Astrocyte (in vitro differentiated cells and primary cell): ENCODE data around the gene FRMD4A. TPM values are rescaled to one million over a fixed set of nuclear protein-coding genes. Genes with fewer than 3 reads are reported as not detected.

Experiments used
- DNase-seq: peaks from one replicate; pipeline ENCODE4 v3.0.0-alpha.2; 2010; ENCODE audit warnings: low read depth
- FAIRE-seq: peaks from 2 replicates; lab custom pipeline; 2011; peaks lifted over from hg19 to GRCh38; lab: Jason Lieb, UNC
- H2AFZ ChIP-seq: 2 replicates; pipeline ENCODE4 v1.6.0; 2012; ENCODE audit warnings: low read depth, low read length, inconsistent platforms
- H3K27ac ChIP-seq: 2 replicates; pipeline ENCODE4 v1.5.1; 2011; ENCODE audit warnings: low read depth, low read length, inconsistent platforms
- H3K27me3 ChIP-seq: 2 replicates; pipeline ENCODE4 v1.6.0; 2011; ENCODE audit warnings: low read length, inconsistent platforms; ENCODE audit not compliant: insufficient read depth
- H3K36me3 ChIP-seq: 2 replicates; pipeline ENCODE4 v1.5.1; 2011; ENCODE audit warnings: low read length, inconsistent platforms; ENCODE audit not compliant: insufficient read depth
- H3K4me1 ChIP-seq: 2 replicates; pipeline ENCODE4 v1.5.1; 2011; ENCODE audit warnings: low read length, inconsistent platforms; ENCODE audit not compliant: insufficient read depth
- H3K4me2 ChIP-seq: 2 replicates; pipeline ENCODE4 v1.6.0; 2012; ENCODE audit warnings: low read length, inconsistent platforms
- H3K4me3 ChIP-seq: 2 replicates; pipeline ENCODE4 v1.5.1; 2011; ENCODE audit warnings: low read depth, mild to moderate bottlenecking, low read length, inconsistent platforms; ENCODE audit not compliant: insufficient read depth
- H3K79me2 ChIP-seq: 2 replicates; pipeline ENCODE4 v1.6.0; 2012; ENCODE audit warnings: mild to moderate bottlenecking, low read length, inconsistent platforms; ENCODE audit not compliant: insufficient read depth
- H3K9ac ChIP-seq: 2 replicates; pipeline ENCODE4 v1.6.0; 2012; ENCODE audit warnings: mild to moderate bottlenecking, low read length, inconsistent platforms
- H3K9me3 ChIP-seq: 2 replicates; pipeline ENCODE4 v1.5.1; 2012; ENCODE audit warnings: low read depth, mild to moderate bottlenecking, low read length, inconsistent platforms; ENCODE audit not compliant: insufficient read depth
- H4K20me1 ChIP-seq: 2 replicates; pipeline ENCODE4 v1.6.0; 2012; ENCODE audit warnings: low read length, inconsistent platforms; ENCODE audit not compliant: insufficient read depth
- H3K27ac Mint-ChIP-seq: one replicate; pipeline ENCODE4 v1.8.0; 2021; ENCODE audit warnings: mild to moderate bottlenecking, mixed read lengths; ENCODE audit not compliant: unreplicated experiment
- H3K27me3 Mint-ChIP-seq: one replicate; pipeline ENCODE4 v1.8.0; 2021; ENCODE audit warnings: low read depth, mixed read lengths; ENCODE audit not compliant: unreplicated experiment
- H3K36me3 Mint-ChIP-seq: one replicate; pipeline ENCODE4 v1.8.0; 2021; ENCODE audit warnings: low read depth, mixed read lengths; ENCODE audit not compliant: unreplicated experiment
- H3K4me1 Mint-ChIP-seq: one replicate; pipeline ENCODE4 v1.8.0; 2021; ENCODE audit warnings: low read depth, mixed read lengths; ENCODE audit not compliant: unreplicated experiment
- H3K4me3 Mint-ChIP-seq: one replicate; pipeline ENCODE4 v1.8.0; 2021; ENCODE audit warnings: mild to moderate bottlenecking, moderate library complexity, mixed read lengths; ENCODE audit not compliant: unreplicated experiment
- H3K9me3 Mint-ChIP-seq: one replicate; pipeline ENCODE4 v1.8.0; 2021; ENCODE audit warnings: mild to moderate bottlenecking, mixed read lengths; ENCODE audit not compliant: unreplicated experiment
- CTCF ChIP-seq: IDR thresholded peaks from 2 replicates; pipeline ENCODE4 v1.5.1; 2011; ENCODE audit warnings: low read depth, mild to moderate bottlenecking, inconsistent platforms, low read length, moderate library complexity; ENCODE audit not compliant: insufficient read depth
- EZH2 ChIP-seq: IDR thresholded peaks from 2 replicates; pipeline ENCODE4 v1.6.1; 2012; ENCODE audit warnings: mild to moderate bottlenecking, low read length, inconsistent platforms; ENCODE audit not compliant: insufficient read depth
- total RNA-seq: library from RNA; stranded (reverse); gene quantifications from 2 replicates; pipeline ENCODE4 v1.2.1, GENCODE V29; 2021

Gene FRMD4A
- total RNA-seq, 1 donor from 2014 or later, result 82.5 TPM

DNA sequence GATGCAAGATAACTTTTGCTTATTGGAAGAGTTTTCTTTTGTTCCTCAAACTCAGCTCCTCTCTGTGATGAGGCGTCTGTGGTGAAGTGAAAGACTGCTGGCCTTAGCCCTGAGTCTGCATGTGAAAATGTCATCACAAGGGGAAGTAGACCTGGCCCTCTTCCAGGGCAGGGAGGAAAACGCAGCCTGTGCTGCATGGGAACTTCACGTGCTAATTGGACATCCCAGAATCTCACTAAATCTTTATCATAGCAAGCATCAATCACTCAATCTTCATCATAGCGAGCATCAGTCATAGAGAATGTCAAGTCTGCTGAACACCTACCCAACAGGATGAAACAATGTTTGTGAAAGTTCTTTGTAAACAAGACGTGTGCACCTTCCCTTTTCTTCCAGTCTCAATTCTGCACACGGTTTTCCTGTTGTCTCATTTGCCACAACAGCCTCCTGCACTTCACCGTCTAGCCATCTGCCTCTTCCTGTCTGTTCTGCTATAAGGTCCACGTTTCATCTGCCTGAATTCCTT is 314.6 kb downstream of the FRMD4A start:
- H3K27ac ChIP-seq, result no peak overlapping the region
- H3K79me2 ChIP-seq, result no peaks in the 10 kb centered on the region
- no peak for FAIRE-seq
- H3K4me3 ChIP-seq, result no peak overlapping the region
- Mint-ChIP-seq H3K9me3 (no peaks in the 10 kb centered on the region), H3K27ac (no peak overlapping the region), H3K27me3 (no peaks in the 10 kb centered on the region), H3K4me1 (peaks cover 15% of the 10 kb centered on the region), H3K4me3 (no peak overlapping the region), H3K36me3 (no peaks in the 10 kb centered on the region)
- no peaks in the 10 kb centered on the region for H3K36me3 ChIP-seq
- no peaks in the 10 kb centered on the region for H3K4me1 ChIP-seq
- DNase-seq, result no peak
- no peak overlapping the region for H2AFZ ChIP-seq
- no peaks in the 10 kb centered on the region for H3K9me3 ChIP-seq
- no peaks in the 10 kb centered on the region for H3K27me3 ChIP-seq
- no peak overlapping the region for H3K4me2 ChIP-seq
- no peak for TF ChIP-seq CTCF
- no peak for TF ChIP-seq EZH2
- no peaks in the 10 kb centered on the region for H4K20me1 ChIP-seq
- H3K9ac ChIP-seq, result no peak overlapping the region

DNA sequence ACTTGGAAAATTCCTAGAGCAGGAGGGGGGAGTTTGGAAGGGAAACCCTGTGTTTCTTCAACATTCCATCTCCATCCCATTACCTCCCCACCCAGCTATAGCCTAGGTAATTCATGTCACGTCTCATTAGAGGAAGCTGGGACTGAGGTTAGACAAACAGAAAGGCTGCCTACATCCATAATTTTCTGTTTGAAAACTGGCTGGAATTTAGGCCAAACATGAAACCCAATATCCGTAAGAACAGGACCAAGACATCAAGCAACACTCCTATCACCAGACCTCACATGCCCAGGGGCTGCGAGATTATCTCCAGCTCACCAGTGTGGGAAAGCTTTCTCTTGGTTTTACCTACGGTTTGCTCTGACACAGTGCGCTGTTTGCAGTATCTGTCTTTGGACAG is 316.3 kb downstream of the FRMD4A start:
- H3K36me3 Mint-ChIP-seq, result no peaks in the 10 kb centered on the region

More for the DNA sequence above, 316.3 kb downstream of the FRMD4A start:
- Histone ChIP-seq H2AFZ (no peak overlapping the region), H3K27me3 (no peaks in the 10 kb centered on the region), H4K20me1 (no peaks in the 10 kb centered on the region), H3K27ac (no peak overlapping the region), H3K4me1 (peaks cover 15% of the 10 kb centered on the region), H3K9ac (no peak overlapping the region), H3K4me3 (no peak overlapping the region), H3K79me2 (no peaks in the 10 kb centered on the region), H3K36me3 (no peaks in the 10 kb centered on the region), H3K9me3 (no peaks in the 10 kb centered on the region), H3K4me2 (no peak overlapping the region)
- peaks cover 25% of the 10 kb centered on the region for H3K4me1 Mint-ChIP-seq
- H3K9me3 Mint-ChIP-seq, result no peaks in the 10 kb centered on the region
- TF ChIP-seq EZH2, result no peak
- TF ChIP-seq CTCF, result no peak
- no peak overlapping the region for H3K4me3 Mint-ChIP-seq
- DNase-seq (no peak), FAIRE-seq (no peak)
- no peak overlapping the region for H3K27ac Mint-ChIP-seq
- H3K27me3 Mint-ChIP-seq, result no peaks in the 10 kb centered on the region
